Ovary (tissue), 9 donors: ENCODE measurements around the gene NATD1. TPM values are rescaled to one million over a fixed set of nuclear protein-coding genes. Genes with fewer than 3 reads are reported as not detected.

Source experiments
- DNase-seq, 5 donors: peaks; one replicate each; pipeline ENCODE4 v3.0.0-alpha.2; 2019 to 2020
- H3K27ac ChIP-seq, 2 donors: fragments of 200-600 bp; one replicate each; pipeline versions ENCODE4 v1.5.1 to v1.8.0; 2019 to 2022
- H3K27me3 ChIP-seq: fragments of 200-600 bp; one replicate; pipeline ENCODE4 v1.8.0; 2022
- H3K36me3 ChIP-seq: fragments of 200-600 bp; sonication (generic); one replicate; pipeline ENCODE4 v1.5.1; 2019
- H3K4me1 ChIP-seq: one replicate; pipeline ENCODE4 v1.8.1; 2013; ENCODE audit warnings: mild to moderate bottlenecking, moderate library complexity; ENCODE audit not compliant: insufficient read depth
- H3K4me3 ChIP-seq: fragments of 200-600 bp; sonication (generic); one replicate; pipeline ENCODE4 v1.5.1; 2017
- H3K9me3 ChIP-seq, 2 donors: fragments of 200-600 bp in 1 of 2; sonication (generic) in 1 of 2; one replicate each; pipeline versions ENCODE4 v1.5.1 to v1.8.1; 2013 to 2019; ENCODE audit warnings: mild to moderate bottlenecking in 1 of 2, moderate library complexity in 1 of 2
- EP300 ChIP-seq: sonication (generic); formaldehyde crosslinking; IDR thresholded peaks from one replicate; pipeline ENCODE4 v1.6.1; 2017; ENCODE audit warnings: antibody characterized with exemption
- POLR2A ChIP-seq: fragments of 450-650 bp; IDR thresholded peaks from one replicate; pipeline ENCODE4 v1.6.1; 2017; ENCODE audit warnings: antibody characterized with exemption, mild to moderate bottlenecking, moderate library complexity
- whole genome bisulfite sequencing, 3 donors: extraction: QIAGEN DNeasy Blood & Tissue Kit in 1 of 3; methylation state at CpG; one replicate each; pipeline versions ENCODE4 v1.1.5 to v1.1.7; 2013 to 2017; 5-methylcytosine and 5-hydroxymethylcytosine counted together
- intact Hi-C, 4 donors: fragments of 100-400 bp; cut with DNase I; formaldehyde crosslinking; loops; one replicate each; pipeline versions ENCODE4 v1.11.0 to v1.15.1; 2022 to 2023
- polyA plus RNA-seq, 2 donors: library from polyadenylated mRNA; stranded (reverse); fragments of 200-250 nt in 1 of 2; fragments of 350-450 nt in 1 of 2; fragmentation: Illumina TruSeq in 1 of 2; extraction: RNeasy Lipid Tissue Mini Kit (QIAGEN cat#74804) in 1 of 2; gene quantifications; one replicate each; pipeline ENCODE4 v1.2.3, GENCODE V29; 2013 to 2014
- total RNA-seq, 7 donors: library from RNA; depleted of rRNA in 2 of 7; stranded (reverse); fragments of >200 nt in 2 of 7; fragmentation: NEBNext Ultra II Directional in 3 of 7; extraction: Animal tissue kit (Norgen Biotek cat#: 25700) in 3 of 7; gene quantifications; one replicate each; pipeline versions ENCODE4 v1.1.0 to v1.2.4, GENCODE V29; 2016 to 2023
- TF ChIP-seq, protein P1 (sequence below), 3 donors: fragments of 450-650 bp in 2 of 3; fragments of 200-600 bp in 1 of 3; IDR thresholded peaks; one replicate each; pipeline versions ENCODE4 v1.5.1 to v1.8.0; 2016 to 2022; ENCODE audit warnings: antibody characterized with exemption in 3 of 3, mild to moderate bottlenecking in 1 of 3
- donor health status: DM: no; HTN: no; CAD: no; lungs with moderate emphysema.
- donor health status: DM: no; HTN: no; CAD: no.
- donor health status: Bipolar disorder and iron deficiency.
- donor health status: DM: yes; HTN: yes; CAD: no.
- donor health status: DM: no; HTN: no; CAD: no.
- donor health status: DM: yes; HTN: yes; CAD: no.

Gene NATD1
- total and polyA plus RNA-seq, 9 donors = 2.8 to 9.0 (median 5.3) TPM

DNA sequence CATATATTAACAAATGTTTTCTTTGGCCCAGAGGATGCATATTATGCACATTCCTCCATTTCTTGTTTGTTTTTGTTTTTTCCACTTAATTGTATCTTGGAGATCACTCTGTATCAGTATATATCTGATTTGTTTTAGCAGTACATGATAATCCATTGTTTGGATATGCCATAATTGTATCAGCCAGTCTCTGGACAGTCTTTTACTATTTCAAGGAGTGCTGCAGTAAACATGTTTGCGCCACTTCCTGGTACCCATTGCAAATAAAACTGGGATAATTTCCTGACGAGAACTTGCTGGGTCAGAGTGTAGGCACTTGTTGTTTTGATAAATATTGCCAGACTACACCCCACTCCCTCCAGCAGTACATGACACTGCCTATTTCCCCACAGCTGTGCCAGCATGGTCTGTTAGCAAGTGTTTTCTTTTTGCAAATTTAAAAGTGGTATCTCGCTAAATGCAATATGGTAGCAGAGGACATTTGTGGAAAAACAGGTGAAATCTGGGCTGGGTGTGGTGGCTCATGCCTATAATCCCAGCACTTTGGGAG, 34.3 kb downstream of the NATD1 start:
- no peak for DNase-seq
- no peak overlapping the region for H3K4me3 ChIP-seq
- no peaks in the 10 kb centered on the region for H3K36me3 ChIP-seq
- no peaks in the 10 kb centered on the region for H3K27me3 ChIP-seq
- no peaks in the 10 kb centered on the region for H3K9me3 ChIP-seq
- H3K4me1 ChIP-seq = peaks cover 5% of the 10 kb centered on the region
- intact Hi-C loops = loop anchor here in 1 of 4 donors (10.0 kb wide), 1 partner anchor 94 kb away; the partner anchor contains the start of gene DHRS7B
- TF ChIP-seq POLR2A = no peak
- TF ChIP-seq EP300 = no peak
- TF ChIP-seq, protein P1, sequence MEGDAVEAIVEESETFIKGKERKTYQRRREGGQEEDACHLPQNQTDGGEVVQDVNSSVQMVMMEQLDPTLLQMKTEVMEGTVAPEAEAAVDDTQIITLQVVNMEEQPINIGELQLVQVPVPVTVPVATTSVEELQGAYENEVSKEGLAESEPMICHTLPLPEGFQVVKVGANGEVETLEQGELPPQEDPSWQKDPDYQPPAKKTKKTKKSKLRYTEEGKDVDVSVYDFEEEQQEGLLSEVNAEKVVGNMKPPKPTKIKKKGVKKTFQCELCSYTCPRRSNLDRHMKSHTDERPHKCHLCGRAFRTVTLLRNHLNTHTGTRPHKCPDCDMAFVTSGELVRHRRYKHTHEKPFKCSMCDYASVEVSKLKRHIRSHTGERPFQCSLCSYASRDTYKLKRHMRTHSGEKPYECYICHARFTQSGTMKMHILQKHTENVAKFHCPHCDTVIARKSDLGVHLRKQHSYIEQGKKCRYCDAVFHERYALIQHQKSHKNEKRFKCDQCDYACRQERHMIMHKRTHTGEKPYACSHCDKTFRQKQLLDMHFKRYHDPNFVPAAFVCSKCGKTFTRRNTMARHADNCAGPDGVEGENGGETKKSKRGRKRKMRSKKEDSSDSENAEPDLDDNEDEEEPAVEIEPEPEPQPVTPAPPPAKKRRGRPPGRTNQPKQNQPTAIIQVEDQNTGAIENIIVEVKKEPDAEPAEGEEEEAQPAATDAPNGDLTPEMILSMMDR (IDR thresholded peaks at IDR 0.05) = no peak
- 87 to 91% (median 88%) methylated on average over 3 of the region's 3 CpGs for WGBS, 3 donors
- no peak overlapping the region for H3K27ac ChIP-seq

DNA sequence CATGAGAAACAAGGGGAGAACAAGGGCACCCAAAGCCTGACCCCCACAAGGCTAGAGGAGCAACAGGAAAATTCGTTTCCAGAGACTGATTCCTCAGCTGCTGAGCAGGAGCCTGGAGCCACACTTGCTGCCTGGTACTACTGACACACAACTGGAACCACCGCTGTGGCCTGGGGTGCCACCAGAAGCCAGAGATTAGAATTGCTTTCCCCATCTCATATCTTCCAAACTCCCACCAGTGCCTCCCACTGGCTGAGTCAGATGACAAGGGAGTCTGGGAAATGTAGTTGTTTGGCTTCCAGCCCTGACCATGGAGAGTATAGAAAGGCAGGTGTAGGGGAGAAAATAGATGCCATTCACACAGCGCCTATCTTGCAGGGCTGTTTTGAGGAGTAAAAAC, 35.1 kb downstream of the NATD1 start:
- Histone ChIP-seq H3K36me3 (no peaks in the 10 kb centered on the region), H3K4me1 (peaks cover 6% of the 10 kb centered on the region), H3K27ac (no peak overlapping the region), H3K27me3 (no peaks in the 10 kb centered on the region), H3K4me3 (no peak overlapping the region), H3K9me3 (no peaks in the 10 kb centered on the region)
- WGBS, 3 donors = 65 to 77% (median 74%) methylated on average over 3 of the region's 3 CpGs
- intact Hi-C loops = loop anchor here in 1 of 4 donors (10.0 kb wide), 1 partner anchor 93 kb away; the partner anchor contains the start of gene DHRS7B
- DNase-seq = no peak
- TF ChIP-seq POLR2A (no peak), EP300 (no peak)
- TF ChIP-seq, protein P1 (IDR thresholded peaks at IDR 0.05) = no peak

DNA sequence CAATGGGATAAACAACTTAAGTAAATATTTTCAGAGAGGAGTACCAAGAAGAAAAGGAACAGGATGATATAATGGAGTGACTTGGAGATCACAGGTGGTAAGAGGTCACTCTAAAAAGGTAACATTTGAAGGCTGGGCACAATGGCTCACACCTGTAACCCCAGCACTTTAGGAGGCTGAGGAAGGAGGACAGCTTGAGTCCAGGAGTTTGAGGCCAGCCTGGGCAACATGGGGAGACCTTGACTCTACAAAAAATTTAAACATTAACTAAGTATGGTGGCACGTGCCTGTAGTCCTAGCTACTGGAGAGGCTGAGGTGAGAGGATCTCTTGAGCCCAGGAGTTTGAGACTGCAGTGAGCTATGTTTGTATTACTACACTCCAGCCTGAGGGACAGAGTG, 35.9 kb downstream of the NATD1 start:
- Histone ChIP-seq H3K36me3 (no peaks in the 10 kb centered on the region), H3K4me3 (no peak overlapping the region), H3K27ac (no peak overlapping the region), H3K4me1 (peaks cover 9% of the 10 kb centered on the region), H3K27me3 (no peaks in the 10 kb centered on the region), H3K9me3 (no peaks in the 10 kb centered on the region)
- DNase-seq = no peak
- no peak for TF ChIP-seq EP300
- TF ChIP-seq, protein P1 (IDR thresholded peaks at IDR 0.05) = no peak
- no peak for TF ChIP-seq POLR2A
- intact Hi-C loops = loop anchor here in 1 of 4 donors (10.0 kb wide), 1 partner anchor 93 kb away; the partner anchor contains the start of gene DHRS7B
- WGBS, 3 donors = 73 to 79% (median 77%) methylated on average over 1 of the region's 1 CpG

DNA sequence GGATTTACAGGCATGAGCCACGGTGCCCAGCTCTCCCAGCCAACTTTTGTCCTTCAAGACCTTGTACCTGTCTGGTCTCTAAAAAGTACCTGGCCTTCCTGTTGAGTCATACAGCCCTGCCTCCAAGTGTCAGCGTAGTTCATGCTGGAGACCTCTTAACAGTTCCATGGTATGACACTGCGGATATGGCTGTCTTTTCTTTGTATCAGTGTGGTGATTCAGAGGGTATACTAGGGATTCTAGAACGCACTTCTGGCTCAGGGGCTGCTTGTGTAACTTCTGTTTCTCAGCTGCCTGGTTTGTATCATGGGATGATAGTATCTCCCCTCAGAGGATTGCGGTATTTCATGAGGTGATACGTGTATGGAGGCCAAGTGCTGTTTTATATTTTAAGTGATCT, 37.3 kb downstream of the NATD1 start:
- Histone ChIP-seq H3K4me3 (no peak overlapping the region), H3K9me3 (no peaks in the 10 kb centered on the region), H3K36me3 (no peaks in the 10 kb centered on the region), H3K4me1 (peaks cover 14% of the 10 kb centered on the region), H3K27me3 (no peaks in the 10 kb centered on the region), H3K27ac (no peak overlapping the region)
- intact Hi-C loops = loop anchor here in 1 of 4 donors (2.0 to 10.0 kb wide), 2 partner anchors 37 to 91 kb away; partner anchors contain the start of genes DHRS7B and NATD1
- DNase-seq = no peak
- TF ChIP-seq POLR2A (no peak), EP300 (no peak)
- TF ChIP-seq, protein P1 (IDR thresholded peaks at IDR 0.05) = no peak
- 87 to 89% (median 88%) methylated on average over 6 of the region's 6 CpGs for WGBS, 3 donors
